GM21717 (cell line): Measurements from ENCODE around the gene SLC9C2.
"Not testable (repeated sequence)": the region's sequence is repeated elsewhere in the genome, so short reads cannot be mapped to it uniquely, and the experiment has no call there.

ENCODE experiments used
- ATAC-seq: cut with Tn5 transposase; IDR thresholded peaks from one replicate; pipeline ENCODE4 v1.9.1; 2021; ENCODE audit warnings: mild to moderate bottlenecking, moderate library complexity; ENCODE audit not compliant: unreplicated experiment

Gene SLC9C2

GRCh38 chr1:173603056-173603591 is at the start of gene SLC9C2:
Gene SLC9C2, minus strand, starts transcription at chr1:173603072. Its CDS starts 1,296 bp downstream, at chr1:173601776.
- no peak for ATAC-seq

- no peak for ATAC-seq
These were observed 46.2 kb upstream of the SLC9C2 start for GRCh38 chr1:173648880-173649605.

GRCh38 chr1:173646656-173647055 is 43.8 kb upstream of the SLC9C2 start:
- ATAC-seq = no peak

GRCh38 chr1:173642450-173643139 is 39.7 kb upstream of the SLC9C2 start:
- not testable (repeated sequence) for ATAC-seq

GRCh38 chr1:173639102-173639501 is 36.2 kb upstream of the SLC9C2 start:
- no peak for ATAC-seq

GRCh38 chr1:173638043-173639021 is 35.5 kb upstream of the SLC9C2 start:
- no peak for ATAC-seq

GRCh38 chr1:173637236-173638042 is 34.6 kb upstream of the SLC9C2 start:
- not testable (repeated sequence) for ATAC-seq

GRCh38 chr1:173635116-173635515 is 32.2 kb upstream of the SLC9C2 start, which contains the start of gene TEX50:
Gene TEX50, plus strand, starts transcription at chr1:173635338. Its CDS starts 184 bp downstream, at chr1:173635522.
- no peak for ATAC-seq

GRCh38 chr1:173628888-173629287 is 26.0 kb upstream of the SLC9C2 start:
- no peak for ATAC-seq

- ATAC-seq = no peak
These were observed 24.4 kb upstream of the SLC9C2 start for GRCh38 chr1:173627269-173627668.

GRCh38 chr1:173616859-173617258 is 14.0 kb upstream of the SLC9C2 start:
- no peak for ATAC-seq

GRCh38 chr1:173613086-173613485 is 10.2 kb upstream of the SLC9C2 start:
- not testable (repeated sequence) for ATAC-seq

- no peak for ATAC-seq
These were observed 5.8 kb upstream of the SLC9C2 start for GRCh38 chr1:173608503-173609216.

GRCh38 chr1:173601588-173601987 is 1.3 kb downstream of the SLC9C2 start:
- peak; percentile 64 for ATAC-seq

GRCh38 chr1:173596097-173596825 is 6.6 kb downstream of the SLC9C2 start:
- ATAC-seq = no peak

- not testable (repeated sequence) for ATAC-seq
These were observed 11.7 kb downstream of the SLC9C2 start for GRCh38 chr1:173591138-173591537.

- no peak for ATAC-seq
These were observed 12.3 kb downstream of the SLC9C2 start for GRCh38 chr1:173590557-173590956.

GRCh38 chr1:173581383-173582079 is 21.3 kb downstream of the SLC9C2 start:
- ATAC-seq = no peak
